Measurements from ENCODE around the gene ZNF783.
"Not testable (repeated sequence)": the region's sequence is repeated elsewhere in the genome, so short reads cannot be mapped to it uniquely, and the experiment has no call there.

DNA sequence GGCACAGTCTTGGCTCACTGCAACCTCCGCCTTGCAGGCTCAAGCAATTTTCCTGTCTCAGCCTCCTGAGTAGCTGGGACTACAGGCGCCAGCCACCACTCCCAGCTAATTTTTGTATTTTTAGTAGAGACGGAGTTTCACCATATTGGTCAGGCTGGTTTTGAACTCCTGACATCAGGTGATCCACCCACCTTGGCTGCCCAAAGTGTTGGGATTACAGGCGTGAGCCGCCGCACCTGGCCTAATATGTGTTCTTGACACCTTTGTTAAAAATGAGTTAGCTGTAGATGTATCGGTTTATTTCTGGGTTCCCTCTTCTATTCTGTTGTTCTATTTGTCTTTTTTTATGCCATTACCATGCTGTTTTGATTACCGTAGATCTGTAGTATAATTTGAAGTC, 12.4 kb downstream of the ZNF783 start:
- TF ChIP-seq, protein P1, sequence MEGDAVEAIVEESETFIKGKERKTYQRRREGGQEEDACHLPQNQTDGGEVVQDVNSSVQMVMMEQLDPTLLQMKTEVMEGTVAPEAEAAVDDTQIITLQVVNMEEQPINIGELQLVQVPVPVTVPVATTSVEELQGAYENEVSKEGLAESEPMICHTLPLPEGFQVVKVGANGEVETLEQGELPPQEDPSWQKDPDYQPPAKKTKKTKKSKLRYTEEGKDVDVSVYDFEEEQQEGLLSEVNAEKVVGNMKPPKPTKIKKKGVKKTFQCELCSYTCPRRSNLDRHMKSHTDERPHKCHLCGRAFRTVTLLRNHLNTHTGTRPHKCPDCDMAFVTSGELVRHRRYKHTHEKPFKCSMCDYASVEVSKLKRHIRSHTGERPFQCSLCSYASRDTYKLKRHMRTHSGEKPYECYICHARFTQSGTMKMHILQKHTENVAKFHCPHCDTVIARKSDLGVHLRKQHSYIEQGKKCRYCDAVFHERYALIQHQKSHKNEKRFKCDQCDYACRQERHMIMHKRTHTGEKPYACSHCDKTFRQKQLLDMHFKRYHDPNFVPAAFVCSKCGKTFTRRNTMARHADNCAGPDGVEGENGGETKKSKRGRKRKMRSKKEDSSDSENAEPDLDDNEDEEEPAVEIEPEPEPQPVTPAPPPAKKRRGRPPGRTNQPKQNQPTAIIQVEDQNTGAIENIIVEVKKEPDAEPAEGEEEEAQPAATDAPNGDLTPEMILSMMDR (IDR thresholded peaks at IDR 0.05): not testable (repeated sequence)
- not testable (repeated sequence) for TF ChIP-seq POLR2A (IDR thresholded peaks at IDR 0.05)
